IMR-90 (cell line): ENCODE results near the gene USP40. TPM values are rescaled to one million over a fixed set of nuclear protein-coding genes. Genes with fewer than 3 reads are reported as not detected.

Source experiments
- ATAC-seq: fragments of 200-7000 bp; cut with Tn5 transposase; 2 replicates; pipeline ENCODE4 v1.9.1; 2020; ENCODE audit warnings: low read depth, mild to moderate bottlenecking, moderate library complexity
- Bru-seq: library from RNA; stranded (reverse); fragments of 400-500 nt; gene quantifications from one replicate; lab custom pipeline; 2021; lab: Mats Ljungman, UMichigan
- BruChase-seq, 2 experiments: library from RNA; stranded (reverse); fragments of 400-500 nt; gene quantifications; one replicate each; lab custom pipeline; 2021; lab: Mats Ljungman, UMichigan
- BruUV-seq: library from RNA; stranded (reverse); fragments of 400-500 nt; replicated peaks from 2 replicates; lab custom pipeline; 2021; lab: Mats Ljungman, UMichigan
- CTCF ChIA-PET: fragments of 300-600 bp; formaldehyde crosslinking; extraction: SDS; loops from one replicate; lab custom pipeline; 2021; ENCODE audit warnings: antibody characterized with exemption; lab: Yijun Ruan, JAX
- POLR2A ChIA-PET: fragments of 300-600 bp; sonication (Branson Sonifier 250); formaldehyde crosslinking; loops from one replicate; lab custom pipeline; 2022; ENCODE audit warnings: antibody characterized with exemption; ENCODE audit not compliant: unreplicated experiment; lab: Charles Lee
- DNase-seq: peaks from one replicate; pipeline ENCODE4 v3.0.0; 2013
- H2AFZ ChIP-seq: replicated peaks from 2 replicates; pipeline ENCODE3; 2013; ENCODE audit warnings: low read length, mild to moderate bottlenecking; ENCODE audit not compliant: poor library complexity
- H2AK5ac ChIP-seq: 2 replicates; pipeline ENCODE4 v1.6.1; 2013; ENCODE audit warnings: low read depth, low read length, inconsistent platforms
- H2AK9ac ChIP-seq: replicated peaks from 2 replicates; pipeline ENCODE3; 2013; ENCODE audit warnings: mild to moderate bottlenecking, low read depth, low read length, moderate library complexity; ENCODE audit not compliant: poor library complexity
- H2BK120ac ChIP-seq: 2 replicates; pipeline ENCODE4 v1.6.1; 2013; ENCODE audit warnings: low read depth, low read length, inconsistent platforms
- H2BK15ac ChIP-seq: 3 replicates; pipeline ENCODE4 v1.6.1; 2013; ENCODE audit warnings: low read depth, low read length, inconsistent platforms
- H2BK20ac ChIP-seq: 2 replicates; pipeline ENCODE4 v1.6.1; 2013; ENCODE audit warnings: low read depth, mild to moderate bottlenecking, inconsistent platforms, low read length, moderate library complexity
- H2BK5ac ChIP-seq: 2 replicates; pipeline ENCODE4 v1.6.1; 2013; ENCODE audit warnings: mild to moderate bottlenecking, low read depth, low read length, inconsistent platforms; ENCODE audit not compliant: poor library complexity, severe bottlenecking
- H3K14ac ChIP-seq: replicated peaks from 2 replicates; pipeline ENCODE4 v1.6.1; 2013; ENCODE audit warnings: low read depth, low read length, inconsistent platforms
- H3K18ac ChIP-seq: 2 replicates; pipeline ENCODE4 v1.6.1; 2013; ENCODE audit warnings: low read depth, low read length, control low read depth
- H3K23ac ChIP-seq: 2 replicates; pipeline ENCODE4 v1.6.1; 2013; ENCODE audit warnings: low read depth, low read length, inconsistent platforms
- H3K27ac ChIP-seq: 2 replicates; pipeline ENCODE4 v1.5.1; 2013; ENCODE audit warnings: mild to moderate bottlenecking, control low read depth, low read length; ENCODE audit not compliant: insufficient read depth
- H3K27me3 ChIP-seq: 2 replicates; pipeline ENCODE4 v1.6.1; 2013; ENCODE audit warnings: low read length; ENCODE audit not compliant: control insufficient read depth, insufficient read depth
- H3K36me3 ChIP-seq: 2 replicates; pipeline ENCODE4 v1.6.1; 2013; ENCODE audit warnings: low read length, mixed read lengths; ENCODE audit not compliant: control insufficient read depth, insufficient read depth
- H3K4ac ChIP-seq: 2 replicates; pipeline ENCODE4 v1.6.1; 2013; ENCODE audit warnings: low read depth, low read length, inconsistent platforms
- H3K4me1 ChIP-seq: 2 replicates; pipeline ENCODE4 v1.6.1; 2013; ENCODE audit warnings: low read length, mixed read lengths; ENCODE audit not compliant: control insufficient read depth, insufficient read depth
- H3K4me2 ChIP-seq: 2 replicates; pipeline ENCODE4 v1.6.1; 2013; ENCODE audit warnings: low read depth, mild to moderate bottlenecking, control low read depth, low read length, moderate library complexity
- H3K4me3 ChIP-seq: 2 replicates; pipeline ENCODE4 v1.5.1; 2013; ENCODE audit warnings: low read depth, mild to moderate bottlenecking, control low read depth, low read length, moderate library complexity; ENCODE audit not compliant: insufficient read depth
- H3K56ac ChIP-seq: 2 replicates; pipeline ENCODE4 v1.6.1; 2013; ENCODE audit warnings: low read length, inconsistent platforms; ENCODE audit not compliant: insufficient read depth; ENCODE audit errors: extremely low read depth
- H3K79me1 ChIP-seq, 2 experiments: 2 replicates each; pipeline ENCODE4 v1.6.1; 2013; ENCODE audit warnings: low read length in 2 of 2, inconsistent platforms in 1 of 2, low read depth in 1 of 2
- H3K9ac ChIP-seq: 2 replicates; pipeline ENCODE4 v1.6.1; 2013; ENCODE audit warnings: low read depth, low read length, control low read depth
- H3K9me1 ChIP-seq: 2 replicates; pipeline ENCODE4 v1.6.1; 2013; ENCODE audit warnings: low read length, inconsistent platforms; ENCODE audit not compliant: insufficient read depth
- H3K9me3 ChIP-seq: 2 replicates; pipeline ENCODE4 v1.6.1; 2013; ENCODE audit warnings: low read length; ENCODE audit not compliant: control insufficient read depth, insufficient read depth
- H4K20me1 ChIP-seq: 2 replicates; pipeline ENCODE4 v1.6.1; 2013; ENCODE audit warnings: low read length, inconsistent platforms; ENCODE audit not compliant: insufficient read depth
- H4K5ac ChIP-seq: 2 replicates; pipeline ENCODE4 v1.6.1; 2013; ENCODE audit warnings: mild to moderate bottlenecking, low read depth, low read length, control low read depth
- H4K8ac ChIP-seq, 2 experiments: 2 replicates each; pipeline ENCODE4 v1.6.1; 2013; ENCODE audit warnings: low read depth in 2 of 2, low read length in 2 of 2, control low read depth in 1 of 2, inconsistent platforms in 1 of 2
- H4K91ac ChIP-seq: 2 replicates; pipeline ENCODE4 v1.6.1; 2013; ENCODE audit warnings: low read depth, low read length, inconsistent platforms; ENCODE audit not compliant: insufficient read depth
- BHLHE40 ChIP-seq: fragments of 150-350 bp; IDR thresholded peaks from 2 replicates; pipeline ENCODE4 v1.6.1; 2016; ENCODE audit warnings: mild to moderate bottlenecking, low read depth, low read length
- FOS ChIP-seq: fragments of 150-350 bp; IDR thresholded peaks from 2 replicates; pipeline ENCODE4 v1.6.1; 2016; ENCODE audit warnings: low read depth, low read length
- MAFK ChIP-seq: IDR thresholded peaks from 2 replicates; pipeline ENCODE4 v1.6.1; 2012; ENCODE audit warnings: low read depth, low read length, improper control_type of control experiment
- MAZ ChIP-seq: IDR thresholded peaks from 2 replicates; pipeline ENCODE4 v1.6.1; 2012; ENCODE audit warnings: low read depth, mild to moderate bottlenecking, low read length, improper control_type of control experiment, moderate library complexity, borderline replicate concordance
- MXI1 ChIP-seq: IDR thresholded peaks from 2 replicates; pipeline ENCODE4 v1.6.1; 2012; ENCODE audit warnings: low read depth, mild to moderate bottlenecking, low read length, moderate library complexity, borderline replicate concordance
- RAD21 ChIP-seq: IDR thresholded peaks from 2 replicates; pipeline ENCODE4 v1.6.1; 2012; ENCODE audit warnings: low read length, improper control_type of control experiment
- SMC3 ChIP-seq: fragments of 150-350 bp; IDR thresholded peaks from 2 replicates; pipeline ENCODE4 v1.6.1; 2016; ENCODE audit warnings: low read depth, mild to moderate bottlenecking, antibody characterized with exemption, low read length, moderate library complexity
- WGBS, 2 experiments: methylation state at CpG; one replicate each; pipeline versions ENCODE4 v1.1.5 to v1.1.7; 2013; ENCODE audit warnings: missing lambda C conversion rate in 2 of 2; ENCODE audit not compliant: insufficient read length in 1 of 2; ENCODE audit errors: extremely low coverage in 2 of 2; 5-methylcytosine and 5-hydroxymethylcytosine counted together
- dilution Hi-C: fragments of 300-500 bp; cut with HindIII; formaldehyde crosslinking; loops from one replicate; pipeline ENCODE4 v1.14.3; 2018; ENCODE audit warnings: low sequenced_read_pairs; ENCODE audit not compliant: unreplicated experiment
- in situ Hi-C: fragments of 300-500 bp; cut with MboI; formaldehyde crosslinking; loops from 3 replicates; pipeline ENCODE4 v1.14.3; 2019; ENCODE audit warnings: low sequenced_read_pairs, inconsistent platforms, mixed read lengths
- intact Hi-C: fragments of 100-400 bp; cut with micrococcal nuclease; formaldehyde crosslinking; loops from 2 replicates; pipeline ENCODE4 v1.10.0; 2022
- long read RNA-seq: library from polyadenylated mRNA; unstranded; transcript quantifications from one replicate; pipeline ENCODE4 v2.0.0, GENCODE V29; 2021; ENCODE audit not compliant: unreplicated experiment
- polyA plus RNA-seq, 3 experiments: library from polyadenylated mRNA; depleted of rRNA; stranded (reverse); fragments of >200 nt; gene quantifications; 2 replicates each; pipeline ENCODE4 v1.2.3, GENCODE V29; 2012; ENCODE audit warnings: low replicate concordance in 1 of 3
- total RNA-seq: library from RNA; depleted of rRNA; stranded (reverse); fragments of >200 nt; gene quantifications from 2 replicates; pipeline ENCODE4 v1.2.3, GENCODE V29; 2012; rRNA removed
- TF ChIP-seq, protein P1 (sequence below): fragments of 150-350 bp; IDR thresholded peaks from 2 replicates; pipeline ENCODE4 v1.6.1; 2016; ENCODE audit warnings: low read depth, mild to moderate bottlenecking, low read length, moderate library complexity, borderline replicate concordance

The USP40 gene, protein sequence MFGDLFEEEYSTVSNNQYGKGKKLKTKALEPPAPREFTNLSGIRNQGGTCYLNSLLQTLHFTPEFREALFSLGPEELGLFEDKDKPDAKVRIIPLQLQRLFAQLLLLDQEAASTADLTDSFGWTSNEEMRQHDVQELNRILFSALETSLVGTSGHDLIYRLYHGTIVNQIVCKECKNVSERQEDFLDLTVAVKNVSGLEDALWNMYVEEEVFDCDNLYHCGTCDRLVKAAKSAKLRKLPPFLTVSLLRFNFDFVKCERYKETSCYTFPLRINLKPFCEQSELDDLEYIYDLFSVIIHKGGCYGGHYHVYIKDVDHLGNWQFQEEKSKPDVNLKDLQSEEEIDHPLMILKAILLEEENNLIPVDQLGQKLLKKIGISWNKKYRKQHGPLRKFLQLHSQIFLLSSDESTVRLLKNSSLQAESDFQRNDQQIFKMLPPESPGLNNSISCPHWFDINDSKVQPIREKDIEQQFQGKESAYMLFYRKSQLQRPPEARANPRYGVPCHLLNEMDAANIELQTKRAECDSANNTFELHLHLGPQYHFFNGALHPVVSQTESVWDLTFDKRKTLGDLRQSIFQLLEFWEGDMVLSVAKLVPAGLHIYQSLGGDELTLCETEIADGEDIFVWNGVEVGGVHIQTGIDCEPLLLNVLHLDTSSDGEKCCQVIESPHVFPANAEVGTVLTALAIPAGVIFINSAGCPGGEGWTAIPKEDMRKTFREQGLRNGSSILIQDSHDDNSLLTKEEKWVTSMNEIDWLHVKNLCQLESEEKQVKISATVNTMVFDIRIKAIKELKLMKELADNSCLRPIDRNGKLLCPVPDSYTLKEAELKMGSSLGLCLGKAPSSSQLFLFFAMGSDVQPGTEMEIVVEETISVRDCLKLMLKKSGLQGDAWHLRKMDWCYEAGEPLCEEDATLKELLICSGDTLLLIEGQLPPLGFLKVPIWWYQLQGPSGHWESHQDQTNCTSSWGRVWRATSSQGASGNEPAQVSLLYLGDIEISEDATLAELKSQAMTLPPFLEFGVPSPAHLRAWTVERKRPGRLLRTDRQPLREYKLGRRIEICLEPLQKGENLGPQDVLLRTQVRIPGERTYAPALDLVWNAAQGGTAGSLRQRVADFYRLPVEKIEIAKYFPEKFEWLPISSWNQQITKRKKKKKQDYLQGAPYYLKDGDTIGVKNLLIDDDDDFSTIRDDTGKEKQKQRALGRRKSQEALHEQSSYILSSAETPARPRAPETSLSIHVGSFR
- total RNA-seq (27.8 and 30.8 TPM in 2 replicates), polyA plus RNA-seq (2012; rRNA removed) (30.1 and 32.6 TPM in 2 replicates), Bru-seq, nascent RNA (percentile 73 among the genes with signal in this experiment), BruChase-seq, experiment 1, labeled RNA remaining after a 6-hour chase (percentile 71 among the genes with signal in this experiment), BruChase-seq, experiment 2, labeled RNA remaining after a 2-hour chase (percentile 82 among the genes with signal in this experiment)
- 20.6 and 25.2 TPM in 2 replicates for polyA plus RNA-seq (2012; cell fraction: cytosol; rRNA removed)
- polyA plus RNA-seq (2012; cell fraction: nucleus; rRNA removed; ENCODE audit: low replicate concordance) = 125 and 138 TPM in 2 replicates
- long read RNA-seq, partial matches to known transcripts = 21 of 38 reads
- long read RNA-seq, other reads (novel, unspliced or antisense) = 17 of 38 reads

DNA sequence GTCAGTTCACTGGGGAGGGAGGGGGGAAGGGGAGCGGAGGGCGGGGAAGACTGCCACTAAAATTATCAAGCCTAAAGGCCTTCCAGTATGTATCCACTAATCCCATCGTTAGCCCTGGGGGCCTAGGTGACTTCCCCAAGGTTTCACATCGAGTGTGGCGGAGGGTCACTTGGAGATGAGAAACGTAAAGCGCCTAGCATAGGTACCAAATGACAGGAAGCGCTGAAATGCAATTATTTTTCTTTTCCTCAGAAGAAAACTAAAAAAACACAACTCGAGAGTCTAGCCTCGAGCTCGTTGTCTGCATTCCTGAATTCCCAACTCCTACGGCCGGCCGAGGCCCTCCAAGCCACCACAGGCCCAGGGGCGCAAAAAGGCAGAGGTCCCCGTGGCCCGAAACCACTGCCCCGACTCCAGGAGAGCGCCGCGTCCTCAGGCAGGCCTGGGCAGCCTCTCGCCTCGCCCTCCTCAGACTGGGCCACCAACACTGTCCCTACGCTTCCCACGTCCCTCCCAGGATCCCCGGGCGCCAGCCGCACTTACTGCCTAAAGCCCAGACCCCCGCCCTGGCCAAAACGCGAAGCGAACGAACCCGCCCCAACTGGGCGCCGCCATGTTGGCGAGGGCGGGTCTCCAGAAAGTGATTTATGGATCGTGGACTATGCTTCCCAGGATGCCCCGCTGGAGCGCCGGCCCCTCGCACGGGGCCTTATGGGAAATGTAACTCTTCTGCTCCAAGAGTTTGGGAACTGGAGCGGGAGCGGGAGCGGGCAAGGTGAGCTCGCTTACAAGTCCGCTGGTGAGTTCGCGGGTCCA lies at the start of gene USP40:
USP40 (minus strand) TSS at position 642 of the 816 bp plus-strand sequence. CDS start 1,228 bp downstream, outside the sequence.
- intact Hi-C loops = loop anchor here (10.0 kb wide), 1 partner anchor 288 kb away; the partner anchor contains the start of gene HJURP
- Histone ChIP-seq H4K20me1 (no peaks in the 10 kb centered on the region), H3K4me1 (peaks cover 7% of the 10 kb centered on the region; the same call in 1 of the 2 replicates), H3K36me3 (peaks cover 1% of the 10 kb centered on the region; the same call in 1 of the 2 replicates), H3K14ac (peak within 1 kb of the TSS; percentile 98), H4K8ac (peak within 1 kb of the TSS; percentile 87 to 99), H2BK15ac (peak within 1 kb of the TSS; percentile 47; the same call in 1 of the 3 replicates), H3K4me3 (peak within 1 kb of the TSS; percentile 94), H3K27ac (peak within 1 kb of the TSS; percentile 99), H2AK9ac (peak within 1 kb of the TSS; percentile 79), H3K18ac (peak within 1 kb of the TSS; percentile 87), H2BK5ac (peak within 1 kb of the TSS; percentile 94), H2BK20ac (no peak within 1 kb of the TSS), H2AFZ (peak within 1 kb of the TSS; percentile 96), H2AK5ac (peak within 1 kb of the TSS; percentile 84), H3K4ac (peak within 1 kb of the TSS; percentile 87), H3K4me2 (peak within 1 kb of the TSS; percentile 98), H3K27me3 (no peaks in the 10 kb centered on the region), H3K9me3 (no peaks in the 10 kb centered on the region), H3K23ac (peak within 1 kb of the TSS; percentile 67), H3K9me1 (no peaks in the 10 kb centered on the region), H3K79me1 (peaks cover 8 to 19% of the 10 kb centered on the region in 2 experiments), H4K91ac (peak within 1 kb of the TSS; percentile 84), H3K9ac (peak within 1 kb of the TSS; percentile 99), H4K5ac (peak within 1 kb of the TSS; percentile 97), H3K56ac (peak within 1 kb of the TSS; percentile 88), H2BK120ac (peak within 1 kb of the TSS; percentile 21; the same call in 1 of the 2 replicates)
- peak; percentile 90 for DNase-seq
- POLR2A ChIA-PET = interaction anchor here (0.6 kb wide), 3 partner anchors 9 to 1886 kb away, joined by 4 to 8 read pairs (median 6); no protein-coding TSS in a partner anchor
- in situ Hi-C loops = no loop called here
- CTCF ChIA-PET = interaction anchor here (0.9 kb wide), 1 partner anchor 14 kb away, joined by 3 read pairs; no protein-coding TSS in a partner anchor
- dilution Hi-C loops = no loop called here
- no TSS peak for BruUV-seq
- 0% methylated on average over 14 of the region's 51 CpGs; no CpG with 5 or more reads in 1 of the 2 experiments for WGBS, 2 experiments
- ATAC-seq = peak; percentile 97
- peak; percentile 75; the same call in 1 of the 2 replicates for TF ChIP-seq MAZ
- TF ChIP-seq MAFK = no peak
- TF ChIP-seq RAD21 = no peak
- TF ChIP-seq FOS = no peak
- TF ChIP-seq MXI1 = no peak
- TF ChIP-seq SMC3 = no peak
- TF ChIP-seq, protein P1, sequence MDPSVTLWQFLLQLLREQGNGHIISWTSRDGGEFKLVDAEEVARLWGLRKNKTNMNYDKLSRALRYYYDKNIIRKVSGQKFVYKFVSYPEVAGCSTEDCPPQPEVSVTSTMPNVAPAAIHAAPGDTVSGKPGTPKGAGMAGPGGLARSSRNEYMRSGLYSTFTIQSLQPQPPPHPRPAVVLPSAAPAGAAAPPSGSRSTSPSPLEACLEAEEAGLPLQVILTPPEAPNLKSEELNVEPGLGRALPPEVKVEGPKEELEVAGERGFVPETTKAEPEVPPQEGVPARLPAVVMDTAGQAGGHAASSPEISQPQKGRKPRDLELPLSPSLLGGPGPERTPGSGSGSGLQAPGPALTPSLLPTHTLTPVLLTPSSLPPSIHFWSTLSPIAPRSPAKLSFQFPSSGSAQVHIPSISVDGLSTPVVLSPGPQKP = no peak
- TF ChIP-seq BHLHE40 = peak; percentile 48; the same call in 1 of the 2 replicates
